ENCODE measurements around the gene ADAM21. TPM values are rescaled to one million over a fixed set of nuclear protein-coding genes. Genes with fewer than 3 reads are reported as not detected.
"Not testable (repeated sequence)": the region's sequence is repeated elsewhere in the genome, so short reads cannot be mapped to it uniquely, and the experiment has no call there.

The ADAM21 gene
- total RNA-seq: under 1 TPM in 1 of 2 donors, not detected in 1; 0.91 TPM

DNA sequence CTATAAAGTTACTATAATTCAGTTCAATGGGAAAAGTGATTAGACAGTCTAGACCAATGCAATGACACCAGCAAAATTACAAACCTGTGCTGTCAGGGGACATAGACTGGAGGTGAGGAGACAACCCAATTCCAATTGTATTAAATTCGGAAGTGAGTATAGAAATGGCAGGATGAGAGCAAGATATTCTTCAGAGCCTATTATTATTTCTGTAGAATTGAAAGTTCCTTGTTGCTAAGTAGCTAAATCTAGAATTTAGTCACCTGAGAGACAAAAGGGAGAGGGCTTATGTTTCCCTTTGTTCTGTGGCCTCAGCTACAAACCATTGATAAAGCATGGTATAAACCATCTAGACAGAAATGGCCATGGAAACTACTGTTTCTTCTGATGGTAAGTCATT is at the start of gene ADAM21:
Gene ADAM21 (plus strand): TSS at position 301 of the 400 bp plus-strand sequence. CDS start 5,326 bp downstream, outside the sequence.
- WGBS: 94% methylated on average over 1 of the region's 1 CpG
- no peak for DNase-seq (ENCODE audit: low spot score)
- H3K9me3 ChIP-seq: no peaks in the 10 kb centered on the region
- TF ChIP-seq POLR2AphosphoS5 (IDR thresholded peaks at IDR 0.05) (no peak), CTCF (IDR thresholded peaks at IDR 0.05) (no peak)
- H3K4me1 ChIP-seq (replicated peaks): no peaks in the 10 kb centered on the region
- no peaks in the 10 kb centered on the region for H3K27me3 ChIP-seq (replicated peaks; ENCODE audit: insufficient read depth)
- H3K36me3 ChIP-seq: no peaks in the 10 kb centered on the region
- no peak within 1 kb of the TSS for H3K27ac ChIP-seq
- no peak within 1 kb of the TSS for H3K4me3 ChIP-seq
- intact Hi-C loops (cut with DNase I): no loop called here

DNA sequence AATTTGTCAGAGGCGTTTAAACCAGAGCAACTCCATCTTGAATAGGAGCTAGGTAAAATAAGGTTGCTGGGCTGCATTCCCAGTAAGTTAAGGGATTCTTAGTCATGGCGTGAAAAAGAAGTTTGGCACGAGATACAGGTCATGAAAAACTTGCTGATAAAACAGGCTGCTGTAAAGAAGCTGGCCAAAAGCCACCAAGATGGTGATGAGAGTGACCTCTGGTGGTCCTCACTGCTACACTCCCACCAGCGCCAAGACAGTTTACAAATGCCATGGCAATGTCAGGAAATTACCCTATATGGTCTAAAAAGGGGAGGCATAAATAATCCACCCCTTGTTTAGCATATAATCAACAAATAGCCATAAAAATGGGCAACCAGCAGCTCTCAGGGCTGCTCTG is 48.6 kb upstream of the ADAM21 start:
- intact Hi-C loops (cut with DNase I); DNase-seq (ENCODE audit: low spot score); H3K36me3 ChIP-seq; H3K27me3 ChIP-seq (replicated peaks; ENCODE audit: insufficient read depth); H3K4me3 ChIP-seq; H3K4me1 ChIP-seq (replicated peaks); H3K9me3 ChIP-seq; H3K27ac ChIP-seq: not testable (repeated sequence)
- 42% methylated on average over 4 of the region's 4 CpGs for WGBS

DNA sequence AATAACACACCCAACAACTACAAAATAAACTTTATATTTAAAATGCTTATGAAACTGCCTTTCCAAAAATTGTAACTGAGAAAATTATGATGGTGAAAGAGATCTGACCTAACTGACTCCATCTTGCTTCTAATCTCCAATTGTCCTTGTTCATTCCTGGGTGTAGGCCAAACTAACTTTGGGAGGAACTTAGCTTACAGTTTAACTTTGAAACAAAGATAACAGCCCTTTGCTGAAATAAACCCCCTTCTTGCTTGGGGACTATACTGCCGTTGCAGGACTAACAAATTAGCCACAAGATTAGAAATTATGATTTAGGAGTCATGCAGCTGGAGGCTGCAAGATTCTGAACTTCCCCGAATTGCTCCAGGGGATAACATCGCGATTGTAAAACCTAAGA is 45.8 kb upstream of the ADAM21 start:
- H3K27me3 ChIP-seq (replicated peaks; ENCODE audit: insufficient read depth); DNase-seq (ENCODE audit: low spot score); H3K4me3 ChIP-seq; H3K27ac ChIP-seq; H3K4me1 ChIP-seq (replicated peaks); intact Hi-C loops (cut with DNase I); H3K36me3 ChIP-seq; H3K9me3 ChIP-seq: not testable (repeated sequence)
- WGBS: 78% methylated on average over 4 of the region's 4 CpGs

DNA sequence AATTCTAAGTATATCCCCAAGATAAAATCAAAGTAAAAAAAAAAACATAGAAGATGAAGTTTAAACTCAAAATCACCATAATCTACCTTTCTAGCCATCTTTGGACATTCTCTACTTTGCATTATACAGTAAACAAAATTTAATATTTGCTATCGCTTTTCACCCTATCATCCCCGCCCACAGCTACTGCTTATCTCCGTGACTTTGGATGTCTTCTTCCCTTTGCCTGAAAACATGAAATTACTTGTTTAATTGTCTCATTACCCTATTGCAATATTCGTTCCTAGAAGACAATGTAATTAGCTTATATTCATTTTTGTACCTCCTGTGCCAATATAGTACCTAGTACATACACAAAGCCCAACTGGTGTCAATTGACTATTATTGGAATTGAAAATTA is 44.4 kb upstream of the ADAM21 start:
- intact Hi-C loops (cut with DNase I): no loop called here
- no peak overlapping the region for H3K4me3 ChIP-seq
- no peaks in the 10 kb centered on the region for H3K4me1 ChIP-seq (replicated peaks)
- no peak overlapping the region for H3K27ac ChIP-seq
- H3K9me3 ChIP-seq: no peaks in the 10 kb centered on the region
- no peaks in the 10 kb centered on the region for H3K36me3 ChIP-seq
- H3K27me3 ChIP-seq (replicated peaks; ENCODE audit: insufficient read depth): no peaks in the 10 kb centered on the region
- WGBS: 82% methylated on average over 4 of the region's 4 CpGs
- no peak for TF ChIP-seq POLR2AphosphoS5 (IDR thresholded peaks at IDR 0.05)
- TF ChIP-seq CTCF (IDR thresholded peaks at IDR 0.05): no peak
- no peak for TF ChIP-seq POLR2A (IDR thresholded peaks at IDR 0.05)
- DNase-seq (ENCODE audit: low spot score): no peak

- no peaks in the 10 kb centered on the region for H3K9me3 ChIP-seq
- no peaks in the 10 kb centered on the region for H3K36me3 ChIP-seq
- H3K4me3 ChIP-seq: peak overlapping the region; percentile 61 to 74
- intact Hi-C loops (cut with DNase I): no loop called here
- peak overlapping the region in 1 of 2 donors; percentile 73 for H3K27ac ChIP-seq
- no peaks in the 10 kb centered on the region for H3K27me3 ChIP-seq (replicated peaks; ENCODE audit: insufficient read depth)
- 25% methylated on average over 2 of the region's 2 CpGs for WGBS
- no peak for TF ChIP-seq POLR2A (IDR thresholded peaks at IDR 0.05)
- TF ChIP-seq POLR2AphosphoS5 (IDR thresholded peaks at IDR 0.05): no peak
- no peak for TF ChIP-seq CTCF (IDR thresholded peaks at IDR 0.05)
- DNase-seq (ENCODE audit: low spot score): no peak
- H3K4me1 ChIP-seq (replicated peaks): no peaks in the 10 kb centered on the region
These were observed 36.2 kb upstream of the ADAM21 start for GRCh38 chr14:70415788-70416187.

- WGBS: 3% methylated on average over 9 of the region's 9 CpGs
- H3K4me3 ChIP-seq: peak overlapping the region; percentile 61 to 74
These were observed 35.6 kb upstream of the ADAM21 start for GRCh38 chr14:70416338-70416724.

More at GRCh38 chr14:70416338-70416724, 35.6 kb upstream of the ADAM21 start:
- TF ChIP-seq POLR2A (IDR thresholded peaks at IDR 0.05) (no peak), CTCF (IDR thresholded peaks at IDR 0.05) (no peak), POLR2AphosphoS5 (IDR thresholded peaks at IDR 0.05) (no peak)
- H3K36me3 ChIP-seq: no peaks in the 10 kb centered on the region
- peak overlapping the region; percentile 73 to 80 for H3K27ac ChIP-seq
- H3K27me3 ChIP-seq (replicated peaks; ENCODE audit: insufficient read depth): no peaks in the 10 kb centered on the region
- intact Hi-C loops (cut with DNase I): no loop called here
- no peaks in the 10 kb centered on the region for H3K9me3 ChIP-seq
- DNase-seq (ENCODE audit: low spot score): no peak
- H3K4me1 ChIP-seq (replicated peaks): no peaks in the 10 kb centered on the region

Measured in prostate gland (tissue), 2 donors.